NOMO-1 treated with dmso at 0.1 percent for 144 hours (cell line): Measurements from ENCODE around the gene ADM2.
"Not testable (repeated sequence)": the region's sequence is repeated elsewhere in the genome, so short reads cannot be mapped to it uniquely, and the experiment has no call there.

Experiments used
- DNase-seq: peaks from one replicate; lab custom pipeline; 2025; ENCODE audit not compliant: unreplicated experiment; lab: John Stamatoyannopoulos, UW

Gene ADM2

GRCh38 chr22:50533856-50534711 lies 52.7 kb downstream of the ADM2 start:
- DNase-seq = not testable (repeated sequence)

DNA sequence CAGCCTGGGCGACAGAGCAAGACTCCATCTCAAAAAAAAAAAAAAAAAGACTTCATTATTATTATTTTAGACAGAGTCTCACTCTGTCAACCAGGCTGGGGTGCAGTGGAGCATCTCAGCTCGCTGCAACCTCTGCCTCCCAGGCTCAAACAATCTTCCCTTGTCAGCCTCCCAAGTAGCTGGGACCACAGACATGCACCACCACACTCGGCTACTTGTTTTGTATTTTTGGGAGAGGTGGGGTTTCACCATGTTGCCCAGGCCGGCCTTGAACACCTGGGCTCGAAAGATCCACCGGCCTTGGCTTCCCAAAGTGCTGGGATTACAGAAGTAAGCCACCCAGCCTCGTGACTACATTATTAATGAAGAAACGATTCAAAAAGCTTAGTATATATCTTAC lies 53.8 kb downstream of the ADM2 start:
- DNase-seq = no peak
